ENCODE results near the gene CAPN2.

The CAPN2 gene

DNA sequence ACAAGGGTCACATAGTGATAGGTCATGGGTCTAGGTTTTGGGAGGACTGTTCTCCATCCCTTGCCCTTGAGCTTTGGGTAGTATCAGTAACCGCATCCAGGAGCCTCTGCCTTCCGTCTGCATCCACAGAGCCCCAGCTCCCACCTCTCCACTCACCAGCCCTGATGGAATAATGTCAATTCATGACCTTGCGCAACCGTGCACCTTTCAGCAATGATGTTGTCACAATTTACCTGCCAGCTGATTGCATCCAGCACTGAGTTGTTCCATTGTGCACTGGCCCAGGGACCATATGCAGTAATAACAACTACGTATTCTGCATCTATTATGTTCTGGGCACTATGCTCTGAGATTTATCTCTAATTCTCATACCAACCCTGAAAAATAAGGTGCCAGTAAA lies 48.2 kb upstream of the CAPN2 start:
- Histone ChIP-seq H3K4me3 (ENCODE audit: low read depth, low read length) (no peak overlapping the region), H3K9me3 (ENCODE audit: control insufficient read depth, insufficient read depth, low read depth, low read length) (no peaks in the 10 kb centered on the region), H3K4me1 (ENCODE audit: control insufficient read depth, insufficient read depth, low read length) (no peaks in the 10 kb centered on the region), H3K27ac (ENCODE audit: extremely low read depth, low read depth, low read length) (no peak overlapping the region), H3K36me3 (ENCODE audit: control insufficient read depth in 2 of 2, insufficient read depth in 1 of 2, low read length in 2 of 2) (no peaks in the 10 kb centered on the region)
- CTCF ChIA-PET, result interaction anchor here (0.6 to 1.8 kb wide), 9 partner anchors 20 to 541 kb away, joined by 3 to 8 read pairs (median 3); no protein-coding TSS in a partner anchor
- TF ChIP-seq ZNF558 (tag by site-specific recombination; IDR thresholded peaks at IDR 0.05) (no peak), ZNF223 (tag by site-specific recombination; IDR thresholded peaks at IDR 0.05) (no peak), ZNF792 (tag by site-specific recombination; IDR thresholded peaks at IDR 0.05) (no peak), ZNF658 (tag by site-specific recombination; IDR thresholded peaks at IDR 0.05) (no peak), ZBTB7A (tag by site-specific recombination; IDR thresholded peaks at IDR 0.05; ENCODE audit: low read depth) (no peak), ZNF639 (tag by site-specific recombination; IDR thresholded peaks at IDR 0.05) (no peak), ZNF121 (tag by site-specific recombination; IDR thresholded peaks at IDR 0.05) (no peak), GLIS2 (tag by site-specific recombination; IDR thresholded peaks at IDR 0.05) (no peak), ZNF2 (tag by site-specific recombination; IDR thresholded peaks at IDR 0.05) (no peak), ZNF274 (IDR thresholded peaks at IDR 0.05; ENCODE audit: low read length) (no peak), ZNF274 (tag by site-specific recombination; IDR thresholded peaks at IDR 0.05; ENCODE audit: borderline replicate concordance) (no peak), ZNF133 (tag by site-specific recombination; IDR thresholded peaks at IDR 0.05) (no peak)
- TF ChIP-seq, protein P1, sequence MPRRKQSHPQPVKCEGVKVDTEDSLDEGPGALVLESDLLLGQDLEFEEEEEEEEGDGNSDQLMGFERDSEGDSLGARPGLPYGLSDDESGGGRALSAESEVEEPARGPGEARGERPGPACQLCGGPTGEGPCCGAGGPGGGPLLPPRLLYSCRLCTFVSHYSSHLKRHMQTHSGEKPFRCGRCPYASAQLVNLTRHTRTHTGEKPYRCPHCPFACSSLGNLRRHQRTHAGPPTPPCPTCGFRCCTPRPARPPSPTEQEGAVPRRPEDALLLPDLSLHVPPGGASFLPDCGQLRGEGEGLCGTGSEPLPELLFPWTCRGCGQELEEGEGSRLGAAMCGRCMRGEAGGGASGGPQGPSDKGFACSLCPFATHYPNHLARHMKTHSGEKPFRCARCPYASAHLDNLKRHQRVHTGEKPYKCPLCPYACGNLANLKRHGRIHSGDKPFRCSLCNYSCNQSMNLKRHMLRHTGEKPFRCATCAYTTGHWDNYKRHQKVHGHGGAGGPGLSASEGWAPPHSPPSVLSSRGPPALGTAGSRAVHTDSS (tag by site-specific recombination; IDR thresholded peaks at IDR 0.05), result no peak
- TF ChIP-seq, protein P2, sequence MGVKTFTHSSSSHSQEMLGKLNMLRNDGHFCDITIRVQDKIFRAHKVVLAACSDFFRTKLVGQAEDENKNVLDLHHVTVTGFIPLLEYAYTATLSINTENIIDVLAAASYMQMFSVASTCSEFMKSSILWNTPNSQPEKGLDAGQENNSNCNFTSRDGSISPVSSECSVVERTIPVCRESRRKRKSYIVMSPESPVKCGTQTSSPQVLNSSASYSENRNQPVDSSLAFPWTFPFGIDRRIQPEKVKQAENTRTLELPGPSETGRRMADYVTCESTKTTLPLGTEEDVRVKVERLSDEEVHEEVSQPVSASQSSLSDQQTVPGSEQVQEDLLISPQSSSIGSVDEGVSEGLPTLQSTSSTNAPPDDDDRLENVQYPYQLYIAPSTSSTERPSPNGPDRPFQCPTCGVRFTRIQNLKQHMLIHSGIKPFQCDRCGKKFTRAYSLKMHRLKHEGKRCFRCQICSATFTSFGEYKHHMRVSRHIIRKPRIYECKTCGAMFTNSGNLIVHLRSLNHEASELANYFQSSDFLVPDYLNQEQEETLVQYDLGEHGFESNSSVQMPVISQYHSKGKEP (tag by site-specific recombination; IDR thresholded peaks at IDR 0.05), result no peak
- POLR2A ChIA-PET, result no interaction called here

- Histone ChIP-seq H3K4me1 (ENCODE audit: control insufficient read depth, insufficient read depth, low read length) (no peaks in the 10 kb centered on the region), H3K4me3 (ENCODE audit: low read depth, low read length) (no peak within 1 kb of the TSS), H3K27ac (ENCODE audit: extremely low read depth, low read depth, low read length) (no peak within 1 kb of the TSS), H3K36me3 (ENCODE audit: control insufficient read depth in 2 of 2, insufficient read depth in 1 of 2, low read length in 2 of 2) (no peaks in the 10 kb centered on the region), H3K9me3 (ENCODE audit: control insufficient read depth, insufficient read depth, low read depth, low read length) (no peaks in the 10 kb centered on the region)
- POLR2A ChIA-PET, result no interaction called here
- no peak for TF ChIP-seq ZNF654 (tag by site-specific recombination; IDR thresholded peaks at IDR 0.05; ENCODE audit: low read depth)
- TF ChIP-seq ZSCAN5A (tag by site-specific recombination; IDR thresholded peaks at IDR 0.05), result no peak
- no peak for TF ChIP-seq ZNF404 (tag by site-specific recombination; IDR thresholded peaks at IDR 0.05)
- TF ChIP-seq ZNF791 (tag by site-specific recombination; IDR thresholded peaks at IDR 0.05), result no peak
- TF ChIP-seq ZBTB49 (tag by site-specific recombination; IDR thresholded peaks at IDR 0.05; ENCODE audit: low read depth), result no peak
- CTCF ChIA-PET, result interaction anchor here (0.6 to 2.3 kb wide), 5 partner anchors 18 to 873 kb away, joined by 3 to 7 read pairs (median 3); no protein-coding TSS in a partner anchor
These were observed 46.6 kb upstream of the CAPN2 start, which contains the start of gene CAPN8 for GRCh38 chr1:223665592-223666312. Gene CAPN8, minus strand, starts transcription at chr1:223665701. Its CDS starts 55 bp downstream, at chr1:223665646.

All from HEK293 (cell line).